Stimulated activated CD8-positive, alpha-beta memory T cell treated with anti-CD3 and anti-CD28 coated beads, Interleukin-4, amount 100 ng/mL, for 4 hours (primary cell): ENCODE measurements around the gene FAM234B.

Source experiments
- DNase-seq, 2 donors: peaks; one replicate each; pipeline ENCODE4 v3.0.0-alpha.2; 2020; ENCODE audit warnings: low read depth in 2 of 2, low spot score in 1 of 2

The FAM234B gene

DNA sequence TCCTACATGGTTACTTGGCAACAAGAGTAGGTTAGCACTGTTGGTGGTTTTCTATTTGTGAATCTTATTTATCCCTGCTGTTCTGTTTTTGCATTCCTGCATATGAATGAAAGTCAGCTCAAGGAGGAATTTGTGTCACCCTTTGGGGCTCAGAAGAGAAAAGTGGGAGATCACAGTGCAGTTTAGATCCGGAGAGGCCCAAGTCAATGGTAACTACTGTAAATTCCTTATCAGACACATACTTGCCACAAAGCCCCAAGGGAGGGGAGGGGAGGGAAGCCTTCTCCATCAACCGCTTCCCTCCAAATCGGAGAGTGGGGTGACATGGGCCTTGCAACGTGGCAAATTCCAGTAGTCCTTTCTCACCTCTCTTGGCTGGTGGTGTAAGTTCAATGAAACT, 44.3 kb downstream of the FAM234B start:
- DNase-seq, result no peak

GRCh38 chr12:13090054-13090453, 45.9 kb downstream of the FAM234B start:
- DNase-seq, result no peak

DNA sequence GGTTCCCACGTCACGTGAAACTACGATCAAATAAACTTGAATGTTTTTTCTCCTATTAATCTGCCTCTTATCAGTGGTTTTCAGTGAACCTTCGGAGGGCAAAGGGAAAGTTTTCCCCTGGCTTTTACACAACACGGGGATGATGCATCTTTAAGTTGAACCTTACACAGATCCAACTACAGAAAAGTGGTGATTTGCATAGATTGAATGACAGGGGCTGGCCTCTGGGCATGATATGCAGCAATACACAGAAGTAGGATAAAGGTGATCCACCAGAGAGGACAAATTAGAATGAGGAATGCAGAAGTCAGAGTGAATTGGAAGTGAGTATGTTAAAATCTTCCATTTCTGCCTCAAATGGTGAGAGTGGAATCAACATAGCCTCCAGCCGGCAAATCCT, 47.7 kb downstream of the FAM234B start:
- DNase-seq, result no peak

- no peak for DNase-seq
Observed at GRCh38 chr12:13093191-13093847, 49.1 kb downstream of the FAM234B start.

GRCh38 chr12:13093848-13094220, 49.7 kb downstream of the FAM234B start:
- DNase-seq, result no peak

DNA sequence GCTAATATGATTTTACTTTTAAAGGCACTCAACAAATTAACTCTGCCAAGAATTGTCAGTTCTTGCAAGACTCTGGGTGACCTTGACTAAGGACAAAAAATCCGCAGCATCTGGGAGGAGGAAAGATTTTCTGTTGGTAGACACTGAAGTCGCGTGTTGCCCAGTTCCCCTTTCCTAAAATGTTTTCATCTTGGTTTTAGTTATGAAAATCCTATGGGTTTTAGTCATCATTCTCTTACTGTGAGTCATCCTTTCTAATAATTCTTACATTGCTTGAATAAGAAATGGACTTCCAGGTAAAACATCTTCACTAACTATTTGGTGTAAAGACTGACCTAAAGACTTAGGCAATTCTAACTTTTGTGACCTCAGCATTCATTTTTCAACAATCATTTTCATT, 50.2 kb downstream of the FAM234B start:
- no peak for DNase-seq

DNA sequence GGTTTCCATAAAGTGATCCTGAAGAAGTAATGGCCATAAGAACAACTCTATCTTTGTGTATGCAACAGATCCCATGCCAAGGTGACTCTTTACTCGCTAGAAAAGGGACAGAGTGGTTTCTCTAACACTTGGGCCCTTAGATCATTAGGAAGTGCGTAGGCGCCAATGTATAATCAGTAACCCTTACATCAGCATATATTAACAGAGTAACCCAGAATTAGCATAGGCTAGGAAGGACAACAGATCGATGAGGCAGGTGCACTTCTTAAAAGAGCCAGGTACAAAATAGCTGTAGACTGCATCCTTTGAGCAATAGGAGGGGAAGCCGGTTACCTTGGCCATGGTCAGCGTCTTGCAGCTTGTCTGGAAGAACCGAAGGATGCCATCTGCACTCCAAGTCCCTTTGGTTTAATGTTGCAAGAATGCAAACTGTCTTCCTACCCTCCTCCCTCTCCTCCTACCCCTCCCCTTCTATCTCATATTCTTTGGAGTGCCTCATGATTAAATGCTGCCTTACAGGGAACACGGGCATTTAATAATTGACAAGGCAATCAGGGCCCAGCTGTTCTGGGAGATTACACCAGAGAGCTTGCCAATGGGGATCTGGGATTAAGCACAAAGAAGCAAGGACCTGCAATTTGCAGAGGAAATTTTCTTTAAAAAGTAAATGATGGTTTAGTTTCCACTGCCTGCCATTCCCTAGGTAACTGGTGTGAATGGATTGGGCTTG, 51.2 kb downstream of the FAM234B start:
- DNase-seq, result no peak

GRCh38 chr12:13097491-13098011, 53.4 kb downstream of the FAM234B start:
- DNase-seq, result no peak

DNA sequence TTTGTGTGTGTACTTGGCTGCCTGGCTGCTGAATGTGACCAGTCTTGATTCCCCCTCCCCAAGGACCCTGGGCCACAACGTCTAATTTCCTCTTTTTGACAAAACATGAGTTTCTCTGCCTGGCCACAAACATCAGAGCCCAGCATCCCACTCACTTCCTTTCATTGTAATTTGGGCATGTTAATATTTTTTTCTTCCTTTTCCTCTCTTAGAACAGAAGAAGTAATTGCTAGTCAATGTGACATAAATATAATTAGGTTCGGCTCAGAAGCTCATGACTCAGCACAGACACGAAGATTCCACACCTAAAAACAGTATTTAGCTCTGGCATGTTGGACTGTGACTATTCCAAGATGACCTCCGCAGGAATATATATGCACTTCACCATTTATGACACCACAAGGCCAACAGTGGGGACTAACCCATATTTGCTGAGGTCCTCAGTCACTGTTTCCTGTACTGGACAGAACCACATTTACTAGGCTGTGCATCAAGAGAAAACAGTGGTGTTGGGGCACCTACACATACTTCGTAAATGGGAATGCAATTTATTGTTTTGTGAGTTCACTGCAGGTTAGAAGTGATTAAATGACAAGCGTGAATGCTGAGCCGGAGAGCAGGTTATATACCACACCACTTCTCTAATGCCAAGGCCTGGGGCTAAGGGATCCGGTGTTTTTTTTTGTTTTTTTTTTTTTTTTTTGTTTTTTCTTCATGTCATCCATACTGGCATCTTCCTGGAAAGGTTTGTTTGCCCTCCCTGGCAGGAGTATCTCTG, 55.1 kb downstream of the FAM234B start:
- DNase-seq, result no peak

DNA sequence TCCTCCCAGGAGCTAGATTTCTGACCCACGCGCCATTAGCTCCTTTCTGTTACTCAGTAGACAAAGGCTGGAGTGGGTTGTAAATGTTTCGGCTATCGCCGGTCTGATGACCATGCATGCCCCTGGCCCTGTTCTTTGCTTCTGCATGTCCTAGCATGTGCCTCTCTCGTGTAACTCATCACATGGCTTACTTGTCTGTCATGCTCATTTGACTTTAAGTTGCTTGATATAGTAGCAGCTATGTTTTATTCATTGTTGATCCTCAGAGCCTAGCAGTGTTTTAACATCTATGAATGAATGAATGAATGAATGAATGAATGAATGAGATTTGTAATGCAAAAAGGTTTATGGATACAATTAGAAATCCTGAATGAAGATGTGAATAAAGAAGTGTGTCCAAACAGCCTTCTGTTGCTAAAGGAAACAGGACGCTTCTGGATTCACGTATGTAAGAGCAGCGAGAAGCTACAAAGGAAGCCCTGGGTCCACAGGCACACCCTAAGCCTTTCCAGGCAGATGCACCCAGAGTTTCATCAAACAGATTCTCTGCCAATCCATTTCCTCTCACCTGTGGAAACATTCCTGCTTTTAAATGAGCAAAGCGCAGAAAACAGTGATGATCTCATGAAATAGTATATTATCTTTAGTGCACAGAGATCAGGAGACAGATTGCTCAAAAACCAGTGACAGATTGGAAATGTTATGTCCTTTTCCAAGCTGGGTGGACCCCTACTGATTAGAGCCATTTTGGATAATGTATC, 55.8 kb downstream of the FAM234B start:
- no peak for DNase-seq

- DNase-seq, result no peak
Observed at GRCh38 chr12:13100605-13100881, 56.4 kb downstream of the FAM234B start.

DNA sequence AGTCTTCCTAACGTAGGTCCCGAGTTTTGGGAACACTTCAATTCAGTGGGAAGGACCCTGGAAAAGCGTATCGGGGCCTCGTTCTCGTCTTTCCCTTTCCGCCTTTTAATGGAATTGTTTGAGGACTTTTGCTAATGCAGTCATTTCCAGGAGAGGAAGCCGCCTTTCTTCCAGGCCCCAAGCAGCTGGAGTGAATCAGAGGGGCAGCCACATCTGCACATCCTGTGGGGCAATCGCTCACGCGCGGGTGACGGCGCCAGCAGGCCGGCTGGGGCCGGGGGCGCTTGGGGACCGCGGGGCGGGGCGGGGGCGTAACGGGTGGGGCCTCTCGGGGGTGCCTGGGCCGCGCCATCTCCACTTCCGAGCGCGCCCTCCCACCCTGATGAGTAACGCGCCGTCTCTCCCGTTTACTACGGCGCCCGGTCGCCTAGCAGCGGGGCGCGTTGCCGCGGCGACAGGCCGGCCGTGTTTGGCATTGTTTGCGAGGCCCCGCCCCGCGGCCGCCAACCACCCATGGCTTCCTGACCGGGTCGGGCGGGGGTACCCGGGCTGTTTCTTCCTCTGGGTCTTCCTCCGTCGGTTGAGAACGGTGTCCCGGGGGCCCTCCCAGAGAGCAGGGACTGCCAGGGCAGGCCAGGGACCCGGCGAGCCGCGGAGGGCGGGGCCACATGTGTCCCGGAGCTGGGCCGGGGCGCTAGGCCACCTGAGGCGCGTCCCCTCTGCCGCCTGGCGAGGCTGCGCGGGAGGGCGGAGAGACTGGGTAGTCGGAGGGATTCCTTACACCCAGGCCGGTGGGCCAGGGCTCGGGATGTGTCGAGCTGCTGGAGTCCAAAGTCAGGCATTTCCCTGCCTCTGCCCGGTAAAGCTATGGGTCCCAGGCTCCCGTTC, 56.9 kb downstream of the FAM234B start:
- DNase-seq, result peak; percentile 66 to 85

GRCh38 chr12:13101821-13102375, 57.7 kb downstream of the FAM234B start:
- no peak for DNase-seq

- no peak for DNase-seq
Observed at GRCh38 chr12:13102461-13103195, 58.4 kb downstream of the FAM234B start.

DNA sequence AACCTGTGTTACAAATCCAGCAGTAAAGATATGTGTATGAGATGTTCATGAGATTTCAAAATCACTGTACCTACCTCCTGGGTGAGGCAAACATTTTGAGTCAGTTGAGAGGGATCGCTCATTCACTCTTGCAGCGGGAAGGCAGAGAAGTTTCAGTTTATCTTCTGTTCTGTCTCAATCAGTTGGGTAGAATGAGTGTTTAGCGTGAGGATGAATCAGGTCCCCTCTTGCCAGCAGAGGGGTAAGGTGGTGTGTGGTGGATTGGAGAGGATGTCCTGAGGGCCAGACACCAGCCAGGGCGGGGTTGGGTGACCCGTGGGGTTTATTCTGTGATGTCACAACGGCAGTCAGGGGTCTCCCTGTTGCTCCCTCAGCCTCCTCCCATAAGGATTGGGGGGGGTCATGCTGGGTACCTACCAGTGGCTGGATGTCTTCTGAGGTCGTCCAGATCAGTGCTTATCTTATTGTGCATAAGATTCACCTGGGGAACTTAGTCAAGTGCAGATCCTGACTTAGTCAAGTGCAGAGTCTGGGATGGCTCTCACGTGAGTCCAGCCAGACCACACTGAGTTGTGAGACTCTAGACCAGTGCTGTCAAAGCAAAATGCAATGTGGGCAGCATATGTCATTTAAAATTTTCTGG, 59.3 kb downstream of the FAM234B start, which contains the start of gene GSG1:
Gene GSG1 (minus strand): TSS at position 277 of the 643 bp plus-strand sequence. CDS start 155 bp downstream, at position 122.
- DNase-seq, result no peak

- DNase-seq, result no peak
Observed at GRCh38 chr12:13104409-13104808, 60.2 kb downstream of the FAM234B start.

GRCh38 chr12:13105781-13106180, 61.6 kb downstream of the FAM234B start:
- no peak for DNase-seq

DNA sequence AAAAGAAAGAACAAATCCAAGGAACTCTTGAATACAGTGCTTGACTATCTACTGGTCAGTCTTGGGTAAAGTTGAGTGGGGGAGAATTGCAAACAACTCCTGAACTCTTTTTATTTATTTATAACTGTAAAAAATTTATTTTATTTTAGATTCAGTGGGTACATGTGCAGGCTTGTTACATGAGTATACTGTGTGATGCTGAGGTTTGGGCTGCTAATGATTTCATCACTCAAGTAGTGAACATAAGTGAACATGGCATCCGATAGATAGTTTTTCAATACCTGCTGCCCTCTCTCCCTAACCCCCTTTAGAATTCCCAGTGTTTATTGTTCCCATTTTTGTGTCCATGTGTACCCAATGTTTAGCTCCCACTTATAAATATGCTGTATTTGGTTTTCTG, 62.5 kb downstream of the FAM234B start:
- DNase-seq, result no peak

- DNase-seq, result no peak
Observed at GRCh38 chr12:13112968-13113367, 68.8 kb downstream of the FAM234B start.
